DLD1 (cell line): ENCODE data around the gene TEX13A.

Source experiments
- in situ Hi-C: cut with HindIII; loops from 2 replicates; pipeline ENCODE4 v1.10.0; 2017; ENCODE audit warnings: low sequenced_read_pairs

Gene TEX13A

GRCh38 chrX:105179644-105180043 is 40.9 kb downstream of the TEX13A start:
- in situ Hi-C loops, result no loop called here

- in situ Hi-C loops, result no loop called here
Measured at GRCh38 chrX:105173071-105173470, 47.4 kb downstream of the TEX13A start.
